Dendritic cell treated with granulocyte-macrophage colony-stimulating factor and Interleukin-4, amounts not matched to agents 40 ng/mL and 50 ng/mL, for 4 days (primary cell): ENCODE results near the gene LRSAM1.

Experiments
- H3K27ac Mint-ChIP-seq: one replicate; pipeline ENCODE4 v1.8.0; 2022; ENCODE audit warnings: mild to moderate bottlenecking, mixed read lengths
- H3K27me3 Mint-ChIP-seq: one replicate; pipeline ENCODE4 v1.8.0; 2022; ENCODE audit warnings: mild to moderate bottlenecking, mixed read lengths
- H3K36me3 Mint-ChIP-seq: one replicate; pipeline ENCODE4 v1.8.0; 2022; ENCODE audit warnings: low read depth, mixed read lengths
- H3K4me1 Mint-ChIP-seq: one replicate; pipeline ENCODE4 v1.8.0; 2022; ENCODE audit warnings: low read depth, mixed read lengths
- H3K4me3 Mint-ChIP-seq: one replicate; pipeline ENCODE4 v1.8.0; 2022; ENCODE audit warnings: mild to moderate bottlenecking, moderate library complexity, mixed read lengths
- H3K9me3 Mint-ChIP-seq: one replicate; pipeline ENCODE4 v1.8.0; 2022; ENCODE audit warnings: mixed read lengths
- intact Hi-C: fragments of 100-400 bp; cut with micrococcal nuclease; formaldehyde crosslinking; loops from one replicate; pipeline ENCODE4 v1.15.0; 2022

Gene LRSAM1

DNA sequence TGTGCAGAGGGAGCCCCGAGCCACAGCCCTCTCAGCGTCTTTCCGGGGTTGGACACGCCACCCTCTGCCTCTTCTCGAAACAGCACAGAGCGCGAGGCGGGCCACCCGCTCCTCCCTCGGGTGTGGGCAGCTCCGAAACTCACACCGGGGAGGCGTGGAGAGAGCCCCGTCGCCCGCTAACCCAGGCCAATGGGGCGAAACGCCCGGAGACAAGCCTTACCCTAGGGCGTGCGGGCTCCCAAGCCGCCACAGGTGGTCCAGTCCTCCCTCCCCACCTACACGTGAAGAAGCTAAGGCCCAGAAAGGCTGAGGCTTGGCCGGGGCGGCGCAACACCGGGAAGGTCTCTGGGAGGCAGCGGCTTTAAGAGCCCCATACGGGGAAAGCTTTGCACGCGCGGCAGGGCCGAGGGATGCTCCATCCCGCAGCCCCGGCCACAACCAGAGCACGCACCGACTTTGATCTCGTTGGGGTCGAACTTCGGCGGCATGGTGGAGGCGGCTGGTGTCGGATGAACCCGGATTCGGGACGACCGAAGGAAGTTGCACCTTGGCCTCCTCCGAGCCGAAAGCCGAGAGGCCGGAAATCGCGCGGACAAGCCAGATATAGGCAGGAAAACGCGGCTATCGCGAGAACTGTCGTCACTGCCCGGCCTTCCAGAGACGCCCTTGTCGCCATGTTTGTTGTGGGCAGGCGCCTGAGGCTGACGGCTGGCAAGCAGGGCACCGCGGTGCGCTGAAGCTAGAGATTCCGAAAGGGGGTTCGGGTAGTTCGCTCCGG lies at the start of gene LRSAM1, which contains the start of gene RPL12:
LRSAM1 (plus strand) TSS at position 681 of the 778 bp plus-strand sequence. CDS start 3,018 bp downstream, outside the sequence.
RPL12 (minus strand) TSS at position 577 of the 778 bp plus-strand sequence; CDS start at position 488, 89 bp downstream.
- Mint-ChIP-seq H3K27me3 (no peaks in the 10 kb centered on the region), H3K4me3 (peak within 1 kb of the TSS; percentile 92), H3K9me3 (no peaks in the 10 kb centered on the region), H3K27ac (peak within 1 kb of the TSS; percentile 96), H3K36me3 (peaks cover 89% of the 10 kb centered on the region), H3K4me1 (peaks cover 76% of the 10 kb centered on the region)
- intact Hi-C loops: loop anchor here (1.0 to 2.0 kb wide), 2 partner anchors 28 to 54 kb away; partner anchors contain the start of gene SLC2A8

- Mint-ChIP-seq H3K36me3 (peaks cover 85% of the 10 kb centered on the region), H3K4me1 (peaks cover 14% of the 10 kb centered on the region), H3K4me3 (no peak overlapping the region), H3K27me3 (peaks cover 12% of the 10 kb centered on the region), H3K27ac (no peak overlapping the region), H3K9me3 (no peaks in the 10 kb centered on the region)
- intact Hi-C loops: no loop called here
These were observed 48.8 kb upstream of the LRSAM1 start for GRCh38 chr9:127402401-127403090.

DNA sequence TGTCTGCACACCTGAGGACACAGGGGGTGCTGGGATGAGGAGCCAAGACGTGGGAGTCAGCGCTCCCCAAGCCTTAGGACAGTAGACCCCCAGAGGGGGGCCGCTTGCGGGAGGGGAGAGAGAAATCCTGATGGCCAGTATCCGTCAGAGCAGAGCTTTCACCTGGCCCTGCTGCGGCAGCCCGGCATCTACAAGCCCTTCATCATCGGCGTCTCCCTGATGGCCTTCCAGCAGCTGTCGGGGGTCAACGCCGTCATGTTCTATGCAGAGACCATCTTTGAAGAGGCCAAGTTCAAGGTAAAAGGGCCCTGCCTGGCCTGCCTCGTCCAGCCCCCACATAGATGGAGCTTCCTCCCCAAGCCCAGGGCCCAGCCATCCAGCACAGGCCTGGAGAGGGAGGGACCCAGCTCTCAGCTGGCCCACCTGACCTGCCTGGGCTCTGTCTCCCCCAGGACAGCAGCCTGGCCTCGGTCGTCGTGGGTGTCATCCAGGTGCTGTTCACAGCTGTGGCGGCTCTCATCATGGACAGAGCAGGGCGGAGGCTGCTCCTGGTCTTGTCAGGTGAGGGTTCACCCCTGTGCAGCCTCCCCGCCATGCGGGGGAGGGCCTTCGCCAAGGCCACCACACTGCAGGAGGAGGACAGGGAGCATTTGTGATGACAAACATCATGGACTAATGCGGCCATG lies 47.7 kb upstream of the LRSAM1 start:
- H3K27ac Mint-ChIP-seq: no peak overlapping the region
- intact Hi-C loops: no loop called here
- H3K4me1 Mint-ChIP-seq: peaks cover 5% of the 10 kb centered on the region
- peaks cover 2% of the 10 kb centered on the region for H3K27me3 Mint-ChIP-seq
- H3K4me3 Mint-ChIP-seq: no peak overlapping the region
- peaks cover 79% of the 10 kb centered on the region for H3K36me3 Mint-ChIP-seq
- no peaks in the 10 kb centered on the region for H3K9me3 Mint-ChIP-seq

GRCh38 chr9:127404631-127405030 lies 46.7 kb upstream of the LRSAM1 start:
- peaks cover 78% of the 10 kb centered on the region for H3K36me3 Mint-ChIP-seq
- no peak overlapping the region for H3K4me3 Mint-ChIP-seq
- H3K4me1 Mint-ChIP-seq: no peaks in the 10 kb centered on the region
- H3K27ac Mint-ChIP-seq: no peak overlapping the region
- H3K27me3 Mint-ChIP-seq: no peaks in the 10 kb centered on the region
- intact Hi-C loops: no loop called here
- H3K9me3 Mint-ChIP-seq: no peaks in the 10 kb centered on the region

GRCh38 chr9:127405344-127406125 lies 45.8 kb upstream of the LRSAM1 start:
- Mint-ChIP-seq H3K27ac (peak overlapping the region; percentile 16), H3K4me3 (no peak overlapping the region), H3K4me1 (peaks cover 7% of the 10 kb centered on the region), H3K9me3 (no peaks in the 10 kb centered on the region), H3K27me3 (no peaks in the 10 kb centered on the region), H3K36me3 (peaks cover 69% of the 10 kb centered on the region)
- intact Hi-C loops: no loop called here

- intact Hi-C loops: no loop called here
These were observed 44.4 kb upstream of the LRSAM1 start for GRCh38 chr9:127406799-127407491.

GRCh38 chr9:127407492-127407843 lies 43.8 kb upstream of the LRSAM1 start:
- H3K27ac Mint-ChIP-seq: peak overlapping the region; percentile 12
- no peak overlapping the region for H3K4me3 Mint-ChIP-seq
- H3K36me3 Mint-ChIP-seq: peaks cover 52% of the 10 kb centered on the region

More at GRCh38 chr9:127406799-127407491, 44.4 kb upstream of the LRSAM1 start:
- Mint-ChIP-seq H3K36me3 (peaks cover 57% of the 10 kb centered on the region), H3K9me3 (no peaks in the 10 kb centered on the region), H3K4me3 (no peak overlapping the region), H3K27ac (peak overlapping the region; percentile 12), H3K4me1 (peaks cover 20% of the 10 kb centered on the region), H3K27me3 (no peaks in the 10 kb centered on the region)

DNA sequence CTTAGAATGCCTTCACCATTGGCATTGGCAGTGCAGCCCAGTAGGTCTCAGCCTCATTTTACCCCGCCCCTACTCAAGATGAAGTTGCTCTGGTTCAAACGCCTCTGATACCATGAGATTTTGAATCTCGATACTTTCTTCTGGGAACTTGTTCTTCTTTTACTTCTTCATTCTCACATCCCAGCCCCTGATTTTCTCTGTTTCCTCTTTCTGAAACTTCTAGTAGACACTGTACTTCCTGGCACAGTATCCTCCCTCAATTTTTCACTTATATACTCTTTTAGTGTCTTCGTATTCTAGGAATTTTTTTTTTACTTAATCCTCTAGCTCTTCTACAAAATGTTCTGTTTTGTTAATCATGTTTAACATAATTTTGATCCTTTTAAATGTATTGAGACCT lies 40.2 kb upstream of the LRSAM1 start:
- peak overlapping the region; percentile 18 for H3K4me3 Mint-ChIP-seq
- H3K27ac Mint-ChIP-seq: peak overlapping the region; percentile 93

More at GRCh38 chr9:127407492-127407843, 43.8 kb upstream of the LRSAM1 start:
- intact Hi-C loops: no loop called here
- H3K27me3 Mint-ChIP-seq: no peaks in the 10 kb centered on the region
- peaks cover 25% of the 10 kb centered on the region for H3K4me1 Mint-ChIP-seq
- H3K9me3 Mint-ChIP-seq: no peaks in the 10 kb centered on the region

DNA sequence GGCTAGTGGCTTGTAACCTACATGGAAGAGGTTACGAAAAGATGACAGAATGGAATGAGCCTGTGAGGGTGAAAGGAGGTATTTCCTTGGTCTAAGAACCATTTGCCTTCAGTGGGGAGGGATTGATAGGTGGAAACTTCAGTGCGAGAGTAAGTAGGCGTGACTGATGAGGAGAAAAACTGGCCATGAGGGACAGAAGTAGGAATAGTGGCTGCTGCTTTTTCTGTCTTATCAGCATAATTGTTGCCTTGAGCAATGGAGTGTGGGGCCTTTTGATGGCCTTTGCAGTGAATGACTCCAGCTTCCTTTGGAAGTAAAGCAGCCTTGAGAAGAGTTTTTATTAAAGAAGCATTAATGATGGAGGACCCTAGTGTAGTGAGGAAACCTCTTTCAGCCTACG lies 36.2 kb upstream of the LRSAM1 start:
- H3K9me3 Mint-ChIP-seq: no peaks in the 10 kb centered on the region
- H3K4me1 Mint-ChIP-seq: peaks cover 65% of the 10 kb centered on the region
- intact Hi-C loops: no loop called here
- no peak overlapping the region for H3K4me3 Mint-ChIP-seq
- peaks cover 14% of the 10 kb centered on the region for H3K36me3 Mint-ChIP-seq
- H3K27ac Mint-ChIP-seq: peak overlapping the region; percentile 5
- peaks cover 17% of the 10 kb centered on the region for H3K27me3 Mint-ChIP-seq

More for the DNA sequence above, 40.2 kb upstream of the LRSAM1 start:
- peaks cover 50% of the 10 kb centered on the region for H3K4me1 Mint-ChIP-seq
- intact Hi-C loops: no loop called here
- H3K9me3 Mint-ChIP-seq: no peaks in the 10 kb centered on the region
- peaks cover 29% of the 10 kb centered on the region for H3K36me3 Mint-ChIP-seq
- H3K27me3 Mint-ChIP-seq: peaks cover 12% of the 10 kb centered on the region

DNA sequence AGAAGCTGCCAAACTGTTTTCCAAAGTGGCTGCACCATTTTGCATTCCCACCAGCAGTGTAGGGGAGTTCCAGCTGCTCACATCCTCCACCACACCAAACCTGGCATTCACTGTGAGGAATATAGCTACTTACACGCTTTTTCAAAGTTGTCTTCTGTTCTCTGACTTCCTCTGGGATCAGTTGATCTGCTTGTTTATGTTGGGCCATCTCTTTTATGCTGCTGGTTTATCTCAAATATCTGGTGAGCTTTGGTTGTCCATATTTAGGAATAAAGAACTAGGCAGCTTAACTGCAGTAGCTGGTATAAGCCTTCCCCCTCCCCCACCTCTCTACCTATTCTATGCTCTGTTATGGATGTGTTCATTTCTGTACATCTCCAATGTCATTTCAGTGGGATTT lies 35.7 kb upstream of the LRSAM1 start:
- peaks cover 17% of the 10 kb centered on the region for H3K27me3 Mint-ChIP-seq
- intact Hi-C loops: no loop called here
- no peak overlapping the region for H3K4me3 Mint-ChIP-seq
- peaks cover 61% of the 10 kb centered on the region for H3K4me1 Mint-ChIP-seq
- peaks cover 14% of the 10 kb centered on the region for H3K36me3 Mint-ChIP-seq
- H3K27ac Mint-ChIP-seq: no peak overlapping the region
- no peaks in the 10 kb centered on the region for H3K9me3 Mint-ChIP-seq

GRCh38 chr9:127417131-127418036 lies 33.9 kb upstream of the LRSAM1 start:
- peaks cover 14% of the 10 kb centered on the region for H3K36me3 Mint-ChIP-seq
- no peaks in the 10 kb centered on the region for H3K9me3 Mint-ChIP-seq
- intact Hi-C loops: no loop called here
- no peak overlapping the region for H3K4me3 Mint-ChIP-seq
- H3K27me3 Mint-ChIP-seq: peaks cover 17% of the 10 kb centered on the region
- H3K27ac Mint-ChIP-seq: peak overlapping the region; percentile 56
- peaks cover 54% of the 10 kb centered on the region for H3K4me1 Mint-ChIP-seq

- no peak overlapping the region for H3K27ac Mint-ChIP-seq
- peaks cover 14% of the 10 kb centered on the region for H3K36me3 Mint-ChIP-seq
- H3K9me3 Mint-ChIP-seq: no peaks in the 10 kb centered on the region
- peaks cover 55% of the 10 kb centered on the region for H3K4me1 Mint-ChIP-seq
- H3K27me3 Mint-ChIP-seq: peaks cover 17% of the 10 kb centered on the region
- no peak overlapping the region for H3K4me3 Mint-ChIP-seq
- intact Hi-C loops: no loop called here
These were observed 33.3 kb upstream of the LRSAM1 start for GRCh38 chr9:127418037-127418471.
